ENCODE results near the gene LRP8. TPM values are rescaled to one million over a fixed set of nuclear protein-coding genes. Genes with fewer than 3 reads are reported as not detected.
A peak's percentile ranks its signal among the peaks of the same experiment; 100 is the strongest.

LRP8 gene
- total RNA-seq, 1 donor from 2014 or later: 4.4 TPM

DNA sequence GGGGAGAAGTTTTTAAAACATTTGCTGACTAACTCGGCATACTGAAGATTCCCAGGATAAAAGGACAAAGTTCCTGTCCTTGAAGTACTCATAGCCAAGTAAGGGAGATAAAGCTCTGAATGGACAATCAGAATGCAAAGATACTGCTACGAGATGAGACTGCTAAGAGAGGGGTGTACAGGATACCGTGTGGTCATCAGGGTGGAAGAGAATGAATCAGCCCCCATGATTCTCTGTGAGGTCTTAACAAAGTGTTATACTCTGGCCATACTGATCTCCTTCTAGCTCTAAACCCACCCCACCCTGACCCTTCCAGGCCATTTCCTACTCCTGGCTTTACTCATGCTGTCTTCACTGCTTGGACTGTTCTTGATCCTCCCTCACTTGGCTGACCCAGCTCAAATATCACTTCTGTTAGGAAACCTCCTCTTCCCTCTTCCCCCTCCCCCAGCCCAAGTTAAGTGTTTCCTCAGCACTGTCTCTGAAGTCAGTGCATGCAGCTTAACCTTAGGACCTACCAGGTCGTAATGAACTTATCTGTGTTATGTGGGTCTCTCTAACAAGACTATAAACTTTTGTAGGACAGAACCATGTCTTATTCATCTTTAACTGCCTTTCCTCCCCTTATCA is 73.7 kb downstream of the LRP8 start:
- no peaks in the 10 kb centered on the region for H3K36me3 Mint-ChIP-seq (ENCODE audit: insufficient read depth)
- TF ChIP-seq, protein P1, sequence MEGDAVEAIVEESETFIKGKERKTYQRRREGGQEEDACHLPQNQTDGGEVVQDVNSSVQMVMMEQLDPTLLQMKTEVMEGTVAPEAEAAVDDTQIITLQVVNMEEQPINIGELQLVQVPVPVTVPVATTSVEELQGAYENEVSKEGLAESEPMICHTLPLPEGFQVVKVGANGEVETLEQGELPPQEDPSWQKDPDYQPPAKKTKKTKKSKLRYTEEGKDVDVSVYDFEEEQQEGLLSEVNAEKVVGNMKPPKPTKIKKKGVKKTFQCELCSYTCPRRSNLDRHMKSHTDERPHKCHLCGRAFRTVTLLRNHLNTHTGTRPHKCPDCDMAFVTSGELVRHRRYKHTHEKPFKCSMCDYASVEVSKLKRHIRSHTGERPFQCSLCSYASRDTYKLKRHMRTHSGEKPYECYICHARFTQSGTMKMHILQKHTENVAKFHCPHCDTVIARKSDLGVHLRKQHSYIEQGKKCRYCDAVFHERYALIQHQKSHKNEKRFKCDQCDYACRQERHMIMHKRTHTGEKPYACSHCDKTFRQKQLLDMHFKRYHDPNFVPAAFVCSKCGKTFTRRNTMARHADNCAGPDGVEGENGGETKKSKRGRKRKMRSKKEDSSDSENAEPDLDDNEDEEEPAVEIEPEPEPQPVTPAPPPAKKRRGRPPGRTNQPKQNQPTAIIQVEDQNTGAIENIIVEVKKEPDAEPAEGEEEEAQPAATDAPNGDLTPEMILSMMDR (IDR thresholded peaks at IDR 0.05; ENCODE audit: unreplicated experiment): no peak
- H3K27ac Mint-ChIP-seq: no peak overlapping the region
- H3K9me3 Mint-ChIP-seq (ENCODE audit: low read depth): no peaks in the 10 kb centered on the region
- H3K4me1 Mint-ChIP-seq (ENCODE audit: low read depth): peaks cover 24% of the 10 kb centered on the region
- no peaks in the 10 kb centered on the region for H3K27me3 Mint-ChIP-seq
- H3K4me3 Mint-ChIP-seq (ENCODE audit: low read depth): no peak overlapping the region
- DNase-seq (ENCODE audit: low spot score, unreplicated experiment): no peak

DNA sequence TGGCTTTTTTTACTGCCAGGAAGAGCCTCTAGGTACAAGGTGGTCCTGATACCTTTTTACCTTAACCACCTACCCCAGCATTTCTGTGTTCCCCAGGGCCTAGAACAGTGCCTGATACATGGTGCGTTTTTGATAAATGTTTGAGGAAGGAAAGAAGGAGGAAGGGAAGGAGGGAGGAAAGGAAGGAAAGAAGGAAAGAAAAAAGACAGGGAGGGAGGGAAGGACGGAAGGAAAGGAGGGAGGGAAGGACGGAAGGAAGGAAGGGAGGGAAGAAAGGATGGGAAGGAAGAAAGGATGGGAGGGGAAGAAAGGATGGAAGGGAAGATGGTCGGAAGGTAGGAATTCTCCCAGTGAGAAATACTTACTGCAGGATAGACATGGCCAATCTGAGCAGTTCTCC is 77.5 kb downstream of the LRP8 start:
- Mint-ChIP-seq H3K4me1 (ENCODE audit: low read depth) (peaks cover 15% of the 10 kb centered on the region), H3K27me3 (no peaks in the 10 kb centered on the region), H3K36me3 (ENCODE audit: insufficient read depth) (no peaks in the 10 kb centered on the region), H3K27ac (no peak overlapping the region), H3K9me3 (ENCODE audit: low read depth) (no peaks in the 10 kb centered on the region), H3K4me3 (ENCODE audit: low read depth) (no peak overlapping the region)
- DNase-seq (ENCODE audit: low spot score, unreplicated experiment): no peak
- TF ChIP-seq, protein P1 (IDR thresholded peaks at IDR 0.05; ENCODE audit: unreplicated experiment): no peak

DNA sequence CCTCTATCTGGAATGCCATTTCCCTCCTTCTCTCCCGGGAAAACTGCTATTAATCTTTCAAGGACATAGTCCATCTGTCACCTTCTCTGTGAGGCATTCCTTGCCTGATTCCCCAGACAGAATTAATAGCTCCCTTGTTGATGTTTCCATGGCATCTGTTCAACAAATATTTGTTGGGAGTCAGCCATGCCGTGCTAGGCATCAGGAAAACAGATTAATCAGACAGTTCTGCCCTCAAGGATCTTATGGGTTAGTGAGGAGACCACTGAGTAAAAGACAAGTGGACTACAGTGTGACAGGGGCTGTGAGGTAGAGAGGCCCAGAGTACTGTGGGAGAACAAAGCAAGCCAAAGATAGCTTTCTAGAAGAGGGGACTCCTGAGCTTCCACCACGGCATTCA is 78.2 kb downstream of the LRP8 start:
- H3K9me3 Mint-ChIP-seq (ENCODE audit: low read depth): no peaks in the 10 kb centered on the region
- no peaks in the 10 kb centered on the region for H3K27me3 Mint-ChIP-seq
- peak overlapping the region; percentile 56 for H3K27ac Mint-ChIP-seq
- no peak for DNase-seq (ENCODE audit: low spot score, unreplicated experiment)
- TF ChIP-seq, protein P1 (IDR thresholded peaks at IDR 0.05; ENCODE audit: unreplicated experiment): no peak
- no peaks in the 10 kb centered on the region for H3K36me3 Mint-ChIP-seq (ENCODE audit: insufficient read depth)
- H3K4me3 Mint-ChIP-seq (ENCODE audit: low read depth): no peak overlapping the region
- H3K4me1 Mint-ChIP-seq (ENCODE audit: low read depth): peaks cover 15% of the 10 kb centered on the region

DNA sequence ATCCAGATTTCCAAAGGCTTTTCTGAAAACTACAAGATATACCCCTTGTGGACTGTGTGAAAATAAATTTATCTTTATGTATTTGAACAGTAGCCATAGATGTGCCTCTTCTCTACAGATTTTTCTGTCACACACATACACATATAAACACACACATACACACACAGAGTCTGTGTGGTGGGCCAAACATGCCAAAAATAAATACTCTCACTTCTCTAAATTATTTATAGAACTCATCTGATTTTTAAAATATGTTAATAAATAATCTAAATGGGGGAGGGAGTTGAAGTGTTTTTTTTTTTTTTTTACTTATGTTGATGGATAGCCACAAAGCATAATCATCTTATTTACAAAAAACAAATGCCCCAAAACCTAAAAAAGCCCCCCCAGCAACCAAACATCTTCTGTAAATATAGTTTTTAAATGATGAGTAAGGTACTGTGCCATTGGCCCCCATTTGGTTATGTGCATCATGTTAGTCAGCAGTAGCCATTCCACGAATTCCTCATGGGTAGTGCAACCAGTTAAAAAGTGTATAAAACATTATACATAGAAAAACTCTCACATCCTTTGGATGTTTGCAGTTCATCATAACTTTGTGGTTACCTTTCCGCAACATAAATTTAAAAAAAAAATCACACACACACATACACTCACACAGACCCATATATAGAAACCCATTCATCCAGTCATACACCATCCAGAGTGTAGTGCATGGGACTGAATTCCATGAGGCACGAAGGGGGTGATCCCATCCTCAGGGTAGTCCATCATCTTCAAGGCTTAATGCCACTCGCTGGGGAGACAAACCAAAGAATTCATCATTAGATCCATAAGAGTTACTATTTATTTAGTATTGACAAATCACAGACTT is 81.4 kb downstream of the LRP8 start:
- no peaks in the 10 kb centered on the region for H3K9me3 Mint-ChIP-seq (ENCODE audit: low read depth)
- TF ChIP-seq, protein P1 (IDR thresholded peaks at IDR 0.05; ENCODE audit: unreplicated experiment): no peak
- H3K36me3 Mint-ChIP-seq (ENCODE audit: insufficient read depth): no peaks in the 10 kb centered on the region
- peaks cover 7% of the 10 kb centered on the region for H3K27me3 Mint-ChIP-seq
- H3K4me1 Mint-ChIP-seq (ENCODE audit: low read depth): peaks cover 15% of the 10 kb centered on the region
- no peak for DNase-seq (ENCODE audit: low spot score, unreplicated experiment)
- H3K27ac Mint-ChIP-seq: no peak overlapping the region
- H3K4me3 Mint-ChIP-seq (ENCODE audit: low read depth): no peak overlapping the region

DNA sequence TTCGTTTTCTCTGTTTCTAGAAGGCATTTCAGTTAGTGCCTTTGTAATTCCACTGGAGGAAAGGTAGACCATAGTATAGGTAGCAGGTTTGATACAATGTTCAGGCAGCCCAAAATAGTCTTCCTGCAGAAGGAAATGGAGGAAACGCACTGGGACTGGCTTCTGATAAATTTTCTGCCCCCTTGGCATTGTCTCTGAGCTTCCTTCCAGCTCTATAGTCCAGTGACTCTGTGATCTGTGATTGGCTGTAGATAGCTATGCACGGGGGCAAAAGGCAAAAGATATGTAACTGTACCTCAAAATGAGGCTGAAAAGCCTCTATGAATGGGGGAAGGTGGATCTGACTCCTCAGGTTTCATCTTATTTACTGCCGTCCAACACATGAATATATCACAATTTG is 83.7 kb downstream of the LRP8 start:
- Mint-ChIP-seq H3K4me1 (ENCODE audit: low read depth) (peaks cover 3% of the 10 kb centered on the region), H3K27me3 (peaks cover 16% of the 10 kb centered on the region), H3K9me3 (ENCODE audit: low read depth) (no peaks in the 10 kb centered on the region), H3K36me3 (ENCODE audit: insufficient read depth) (no peaks in the 10 kb centered on the region), H3K27ac (no peak overlapping the region), H3K4me3 (ENCODE audit: low read depth) (no peak overlapping the region)
- TF ChIP-seq, protein P1 (IDR thresholded peaks at IDR 0.05; ENCODE audit: unreplicated experiment): no peak
- no peak for DNase-seq (ENCODE audit: low spot score, unreplicated experiment)
